IPS-NIHi7 (cell line): ENCODE measurements around the gene HSPA8.

Experiments
- DNase-seq: peaks from one replicate; pipeline ENCODE4 v3.0.0; 2012; ENCODE audit warnings: mixed read lengths; ENCODE audit errors: extremely low spot score

Gene HSPA8

GRCh38 chr11:123047266-123047946 is 14.5 kb downstream of the HSPA8 start:
- no peak for DNase-seq

- DNase-seq, result no peak
Measured at GRCh38 chr11:123046473-123047259, 15.3 kb downstream of the HSPA8 start.

- no peak for DNase-seq
Measured at GRCh38 chr11:123045101-123045500, 16.8 kb downstream of the HSPA8 start.

- no peak for DNase-seq
Measured at GRCh38 chr11:123041185-123041584, 20.8 kb downstream of the HSPA8 start.

GRCh38 chr11:123040111-123040432 is 21.9 kb downstream of the HSPA8 start:
- no peak for DNase-seq

GRCh38 chr11:123035831-123036230 is 26.1 kb downstream of the HSPA8 start:
- DNase-seq, result no peak

- DNase-seq, result no peak
Measured at GRCh38 chr11:123034597-123034996, 27.3 kb downstream of the HSPA8 start.

GRCh38 chr11:123033895-123034294 is 28.0 kb downstream of the HSPA8 start:
- no peak for DNase-seq

- DNase-seq, result no peak
Measured at GRCh38 chr11:123030517-123030916, 31.4 kb downstream of the HSPA8 start.

GRCh38 chr11:123020968-123021367 is 41.0 kb downstream of the HSPA8 start:
- DNase-seq, result peak; percentile 82

- DNase-seq, result no peak
Measured at GRCh38 chr11:123018702-123019101, 43.2 kb downstream of the HSPA8 start.

GRCh38 chr11:123011510-123011909 is 50.4 kb downstream of the HSPA8 start:
- no peak for DNase-seq
